ENCODE data around the gene CD8B2.

DNA sequence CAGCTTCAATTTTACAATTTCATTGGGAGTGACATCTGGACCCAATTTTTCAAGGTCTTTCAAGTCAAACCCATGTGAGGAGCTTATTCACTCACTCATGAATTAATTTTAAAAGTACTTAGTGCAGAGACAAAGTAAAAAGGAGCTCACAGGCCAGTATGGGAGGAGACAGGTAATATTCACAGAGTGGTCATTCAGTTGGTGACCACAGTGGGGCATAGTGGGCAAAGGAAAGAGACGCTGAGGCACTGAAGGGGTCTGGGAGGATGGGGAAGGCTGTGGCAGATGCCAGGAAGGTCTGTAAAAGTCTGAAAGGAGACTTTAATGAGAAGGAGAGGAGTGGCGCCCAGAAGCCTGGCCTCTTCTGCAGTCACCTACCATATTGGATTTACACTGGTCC lies 76.0 kb downstream of the CD8B2 start:
- TF ChIP-seq POLR2AphosphoS5 (IDR thresholded peaks at IDR 0.05; ENCODE audit: low read depth, low read length) = no peak
- TF ChIP-seq PAX5 (IDR thresholded peaks at IDR 0.05; ENCODE audit: insufficient read depth, low read length, severe bottlenecking) = no peak
- TF ChIP-seq TAF1 (IDR thresholded peaks at IDR 0.05; ENCODE audit: low read depth, low read length) = no peak
- no peak for TF ChIP-seq POLR2A (IDR thresholded peaks at IDR 0.05; ENCODE audit: low read depth, low read length)
- TF ChIP-seq POU2F2 (IDR thresholded peaks at IDR 0.05; ENCODE audit: low read depth, low read length) = no peak
- no peak for TF ChIP-seq SPI1 (IDR thresholded peaks at IDR 0.05; ENCODE audit: low read depth, low read length)

Data from GM12891 (cell line).